ENCODE results near the gene PRH2.
A peak's percentile ranks its signal among the peaks of the same experiment; 100 is the strongest.

PRH2 gene

DNA sequence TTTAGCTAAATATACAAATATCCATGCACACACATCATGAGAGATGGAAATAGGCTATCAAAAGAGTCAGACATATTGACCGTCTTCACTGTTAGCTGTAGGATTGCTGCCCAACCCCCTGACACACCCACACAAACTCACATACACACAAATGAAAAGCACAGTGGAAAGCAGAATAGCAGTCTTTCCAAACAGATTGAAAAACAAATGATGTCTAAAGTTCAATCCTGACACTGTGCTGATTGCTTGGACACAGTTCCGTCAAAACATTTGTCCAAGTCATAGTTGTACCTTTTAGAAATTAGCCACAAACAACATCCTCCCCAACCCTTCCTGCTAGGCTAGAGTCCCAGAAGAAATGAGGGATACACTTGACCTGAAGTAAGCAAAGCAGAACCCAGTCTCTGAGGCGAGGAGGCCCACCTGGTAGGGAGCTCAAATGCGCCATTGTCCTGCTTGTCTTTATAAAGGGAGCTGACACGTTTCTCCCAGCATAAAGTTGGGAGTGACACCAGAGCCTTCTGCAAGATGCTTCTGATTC lies at the start of gene PRH2:
Gene PRH2, plus strand, starts transcription at position 491 of the 541 bp plus-strand sequence. Its CDS starts 38 bp downstream, at position 529.
- FAIRE-seq: no peak

DNA sequence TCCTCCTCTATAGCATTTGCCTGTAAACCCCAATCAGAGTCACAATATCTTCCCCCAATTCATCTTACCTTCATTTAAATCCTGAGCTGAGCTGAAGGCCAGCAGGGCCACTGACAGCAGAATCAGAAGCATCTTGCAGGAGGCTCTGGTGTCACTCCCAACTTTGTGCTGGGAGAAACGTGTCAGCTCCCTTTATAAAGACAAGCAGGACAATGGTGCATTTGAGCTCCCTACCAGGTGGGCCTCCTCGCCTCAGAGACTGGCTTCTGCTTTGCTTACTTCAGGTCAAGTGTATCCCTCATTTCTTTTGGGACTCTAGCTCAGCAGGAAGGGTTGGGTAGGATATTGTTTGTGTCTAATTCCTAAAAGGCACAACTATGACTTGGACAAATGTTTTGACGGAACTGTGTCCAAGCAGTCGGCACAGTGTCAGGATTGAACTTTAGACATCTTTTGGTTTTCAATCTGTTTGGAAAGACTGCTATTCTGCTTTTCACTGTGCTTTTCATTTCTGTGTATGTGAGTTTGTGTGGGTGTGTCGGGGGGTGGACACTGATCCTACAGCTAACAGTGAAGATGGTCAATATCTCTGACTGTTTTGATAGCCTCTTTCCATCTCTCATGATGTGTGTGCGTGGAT lies 44.8 kb upstream of the PRH2 start, which contains the start of gene PRH1:
Gene PRH1, minus strand, starts transcription at position 170 of the 640 bp plus-strand sequence. Its CDS starts 38 bp downstream, at position 132.
- no peak for FAIRE-seq

More for the DNA sequence above, at the start of gene PRH2:
- DNase-seq (ENCODE audit: insufficient read length, low spot score): no peak

DNA sequence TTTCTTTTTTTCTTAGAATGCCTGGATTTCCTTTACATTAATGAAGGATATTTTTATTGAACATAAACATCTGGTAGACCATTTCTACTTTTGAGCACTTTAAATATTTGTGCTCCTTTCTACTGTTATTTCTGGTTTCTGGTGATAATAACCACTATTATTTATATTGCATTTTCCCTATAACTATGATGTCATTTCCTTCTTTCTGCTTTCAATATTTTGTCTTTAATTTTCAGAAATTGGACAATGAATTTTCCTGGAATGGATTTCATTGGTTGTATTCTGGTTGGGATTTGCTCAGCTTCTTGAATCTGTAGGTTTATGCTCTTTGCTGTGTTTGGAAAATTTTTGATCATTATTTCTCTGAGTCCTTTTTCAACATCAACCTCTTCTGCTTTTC lies 39.8 kb upstream of the PRH2 start:
- DNase-seq (ENCODE audit: insufficient read length, low spot score): no peak
- no peak for FAIRE-seq

More for the DNA sequence above, 44.8 kb upstream of the PRH2 start, which contains the start of gene PRH1:
- DNase-seq (ENCODE audit: insufficient read length, low spot score): no peak

DNA sequence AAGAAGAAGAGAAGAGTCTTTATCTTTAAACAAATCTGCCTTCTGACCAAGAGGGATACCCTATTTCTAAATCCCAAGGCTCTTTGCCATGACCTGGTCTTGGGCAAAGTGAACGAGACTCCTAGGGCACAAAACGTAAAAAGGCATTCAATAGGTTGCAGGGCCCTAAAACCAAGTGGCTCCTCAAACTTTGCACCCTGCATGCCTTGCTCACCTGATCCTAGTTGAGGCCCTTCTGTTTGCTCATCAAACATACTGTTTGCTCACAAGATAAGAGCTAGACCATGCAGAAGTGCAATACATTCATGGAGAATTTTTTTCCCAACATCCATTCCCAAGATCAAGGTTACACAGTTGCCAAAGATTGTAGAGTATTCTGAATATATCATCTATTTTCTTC lies 37.1 kb upstream of the PRH2 start:
- FAIRE-seq: no peak
- DNase-seq (ENCODE audit: insufficient read length, low spot score): no peak

DNA sequence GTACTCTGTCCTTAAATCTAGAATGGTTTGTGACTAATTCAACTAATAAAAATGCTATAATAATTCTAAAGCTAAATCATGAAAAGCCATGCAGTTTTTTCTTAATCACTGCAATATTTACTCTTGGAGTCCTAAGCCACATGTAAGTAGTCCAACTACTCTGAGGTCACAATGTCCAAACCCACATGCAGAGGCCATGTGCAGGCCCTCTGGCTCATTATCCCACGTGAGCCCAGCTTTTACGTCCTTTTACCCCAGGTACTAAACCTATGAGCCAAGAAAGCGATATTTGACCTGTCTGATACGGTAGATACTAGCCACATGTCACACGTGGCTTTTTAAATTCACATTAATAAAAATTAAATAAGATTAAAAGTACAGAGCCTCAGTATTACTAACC lies 32.2 kb upstream of the PRH2 start:
- no peak for DNase-seq (ENCODE audit: insufficient read length, low spot score)
- FAIRE-seq: no peak

DNA sequence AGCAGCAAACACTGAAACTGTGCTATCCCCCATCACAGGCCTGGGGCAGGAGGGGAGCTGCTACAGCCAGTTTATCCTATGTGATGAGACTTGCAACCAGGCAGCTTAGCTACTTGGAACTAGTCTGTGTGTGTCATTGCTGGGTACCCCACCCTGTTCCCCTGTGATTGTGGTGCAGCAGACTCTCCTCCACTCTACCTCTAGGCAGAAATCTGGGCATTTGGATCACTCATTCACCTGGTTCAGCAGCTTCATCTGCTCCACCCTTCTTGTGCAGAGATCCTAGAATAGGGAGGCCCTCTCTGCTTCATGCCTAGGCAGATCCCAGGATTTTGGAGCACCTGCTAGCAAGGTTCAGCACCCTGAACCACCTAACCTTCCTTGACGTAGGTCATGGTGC lies 28.5 kb upstream of the PRH2 start:
- FAIRE-seq: no peak
- DNase-seq (ENCODE audit: insufficient read length, low spot score): no peak

DNA sequence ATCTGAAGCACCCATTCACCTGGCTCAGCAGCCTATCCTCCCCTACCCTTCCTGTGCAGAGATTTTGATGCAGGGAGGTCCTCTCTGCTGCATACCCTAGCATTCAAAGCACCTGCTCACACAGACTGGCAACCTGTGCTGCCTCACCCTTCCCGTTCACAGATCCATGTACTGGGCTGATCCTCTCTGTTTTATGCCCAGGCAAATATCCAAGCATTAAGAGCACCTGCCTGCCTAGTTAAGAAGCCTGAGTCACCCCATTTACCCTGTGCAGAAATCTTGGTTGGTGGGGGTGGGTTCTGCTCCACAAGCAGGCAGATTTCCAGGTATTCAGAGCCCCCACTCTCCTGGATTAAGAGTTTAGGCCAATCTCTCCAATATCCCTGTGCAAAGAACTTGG lies 28.1 kb upstream of the PRH2 start:
- DNase-seq (ENCODE audit: insufficient read length, low spot score) (no peak), FAIRE-seq (no peak)

DNA sequence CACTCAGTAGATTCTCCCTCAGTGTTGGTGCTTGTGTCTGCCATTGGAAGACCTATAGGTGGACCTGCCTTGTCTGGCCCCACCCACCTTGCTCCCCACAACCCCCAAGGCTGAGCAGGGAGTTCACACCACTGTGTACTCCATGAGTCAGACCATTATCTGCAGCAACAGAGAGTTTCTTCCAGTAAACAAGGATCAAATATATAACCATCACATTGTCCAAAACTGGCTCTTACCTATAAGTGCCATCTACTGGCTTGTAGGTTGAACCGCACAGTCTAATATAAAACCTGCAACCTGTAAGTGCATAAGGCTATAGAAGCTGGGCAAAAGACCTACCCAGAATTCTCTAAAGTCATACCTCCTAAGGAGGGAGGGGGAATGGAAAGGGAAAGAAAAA lies 27.6 kb upstream of the PRH2 start:
- FAIRE-seq (no peak), DNase-seq (ENCODE audit: insufficient read length, low spot score) (no peak)

DNA sequence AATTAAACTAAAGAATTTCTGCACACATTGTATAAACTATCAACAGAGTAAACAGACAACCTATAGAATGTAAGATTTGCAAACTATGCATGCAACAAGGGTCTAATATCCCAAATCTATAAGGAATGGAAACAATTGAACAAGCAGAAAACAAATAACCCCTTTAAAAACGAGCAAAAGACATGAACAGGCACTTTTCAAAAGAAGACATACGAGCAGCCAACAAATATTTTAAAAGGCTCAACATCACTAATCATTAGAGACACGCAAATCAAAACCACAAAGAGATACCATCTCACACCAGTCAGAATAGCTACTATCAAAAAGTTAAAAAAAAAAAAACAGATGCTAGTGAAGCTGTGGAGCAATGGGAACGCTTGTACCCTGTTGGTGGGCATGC lies 24.4 kb upstream of the PRH2 start:
- DNase-seq (ENCODE audit: insufficient read length, low spot score) (no peak), FAIRE-seq (no peak)

DNA sequence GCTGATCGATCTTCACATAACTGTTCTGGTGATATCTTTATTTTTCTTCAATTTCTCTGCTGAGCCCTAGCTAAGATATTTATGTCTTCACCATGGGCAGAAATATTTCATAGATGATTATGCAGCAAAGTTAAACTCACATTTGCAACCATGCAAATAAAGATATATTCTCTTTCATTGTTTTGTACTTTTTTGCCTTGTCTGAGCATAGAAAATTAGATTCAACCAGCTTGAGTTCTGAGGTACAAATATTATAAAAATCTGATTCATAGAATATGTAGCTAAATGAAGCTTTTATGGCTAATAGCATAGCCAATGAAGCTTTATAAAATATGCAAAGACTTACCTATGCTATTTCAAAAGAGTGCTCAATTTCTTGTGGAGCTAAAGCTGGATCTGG lies 19.6 kb upstream of the PRH2 start, which contains the start of gene TAS2R13:
Gene TAS2R13, minus strand, starts transcription at position 101 of the 400 bp plus-strand sequence. CDS start 264 bp downstream, outside the sequence.
- DNase-seq (ENCODE audit: insufficient read length, low spot score) (no peak), FAIRE-seq (no peak)

DNA sequence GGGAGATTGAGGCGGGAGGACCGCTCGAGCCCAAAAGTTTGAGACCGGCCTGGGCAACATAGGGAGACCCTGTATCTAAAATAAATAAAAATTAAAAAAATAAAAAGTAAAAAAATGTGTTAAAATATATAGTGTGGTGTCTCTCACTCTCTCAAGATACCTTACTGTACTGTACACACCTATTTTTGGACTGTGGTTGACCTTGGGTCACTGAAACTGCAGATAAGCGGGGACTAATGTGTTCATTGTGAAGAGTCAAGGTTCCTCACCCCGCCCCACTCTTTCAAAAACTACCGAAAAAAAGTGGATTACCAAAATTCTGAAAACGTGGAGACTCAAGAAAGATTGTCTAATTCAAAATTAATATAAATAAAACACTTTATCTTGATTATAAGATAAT lies 18.7 kb upstream of the PRH2 start:
- no peak for FAIRE-seq
- no peak for DNase-seq (ENCODE audit: insufficient read length, low spot score)

DNA sequence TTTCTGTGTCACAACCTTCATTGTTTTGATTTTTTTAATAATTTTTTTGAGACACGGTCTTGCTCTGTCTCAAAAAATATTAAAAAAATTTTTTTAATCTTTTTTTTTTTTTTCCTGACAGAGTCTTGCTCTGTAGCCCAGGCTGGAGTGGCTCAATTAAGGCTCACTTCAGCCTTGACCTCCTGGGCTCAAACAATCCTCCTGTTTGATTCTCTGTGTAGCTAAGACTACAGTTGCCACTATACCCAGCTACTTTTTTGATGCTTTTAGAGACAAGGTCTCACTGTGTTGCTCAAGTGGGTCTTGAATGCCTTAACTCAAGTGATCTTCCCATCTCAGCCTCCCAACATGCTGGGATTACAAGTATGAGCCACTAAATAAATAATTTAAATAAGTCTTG lies 9.2 kb upstream of the PRH2 start:
- DNase-seq (ENCODE audit: insufficient read length, low spot score) (no peak), FAIRE-seq (no peak)

DNA sequence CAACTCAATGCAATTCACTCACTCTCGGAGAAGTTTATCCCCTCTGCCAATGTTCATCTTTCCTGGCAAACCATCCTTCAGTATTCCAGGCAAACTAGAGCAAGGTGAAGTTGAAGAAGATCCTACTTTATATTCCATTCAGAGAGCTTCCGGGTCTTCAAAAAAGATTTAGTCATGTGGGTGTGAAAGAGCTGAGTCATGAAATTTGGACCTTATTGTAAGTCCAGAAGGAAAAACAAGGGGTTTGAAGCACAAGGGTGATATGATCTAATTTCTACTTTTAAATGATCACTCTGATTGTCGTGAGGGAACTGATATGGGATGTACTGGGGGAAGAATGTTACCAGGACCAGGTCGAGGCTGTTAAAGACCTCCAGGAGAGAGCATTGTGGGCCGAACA lies 2.8 kb upstream of the PRH2 start:
- DNase-seq (ENCODE audit: insufficient read length, low spot score): no peak

DNA sequence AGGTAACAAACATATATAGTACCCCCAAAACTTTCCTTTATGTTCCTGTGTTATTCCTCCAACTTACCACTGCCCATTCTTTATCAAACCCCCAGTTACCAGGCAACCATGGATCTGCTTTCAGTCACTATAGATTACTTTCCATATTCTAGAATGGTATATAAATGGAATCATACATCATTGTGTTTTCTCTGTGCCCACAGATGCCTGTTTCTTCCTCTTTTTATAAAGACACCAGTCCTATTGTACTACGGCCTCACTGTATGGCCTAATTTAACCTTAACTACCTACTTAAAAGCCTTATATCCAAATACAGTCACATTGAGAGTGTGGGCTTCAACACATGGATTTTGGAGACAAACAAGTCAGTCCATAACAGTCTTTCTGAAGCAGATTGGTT lies 7.5 kb downstream of the PRH2 start:
- DNase-seq (ENCODE audit: insufficient read length, low spot score) (no peak), FAIRE-seq (no peak)

More for the DNA sequence above, 2.8 kb upstream of the PRH2 start:
- FAIRE-seq: no peak

DNA sequence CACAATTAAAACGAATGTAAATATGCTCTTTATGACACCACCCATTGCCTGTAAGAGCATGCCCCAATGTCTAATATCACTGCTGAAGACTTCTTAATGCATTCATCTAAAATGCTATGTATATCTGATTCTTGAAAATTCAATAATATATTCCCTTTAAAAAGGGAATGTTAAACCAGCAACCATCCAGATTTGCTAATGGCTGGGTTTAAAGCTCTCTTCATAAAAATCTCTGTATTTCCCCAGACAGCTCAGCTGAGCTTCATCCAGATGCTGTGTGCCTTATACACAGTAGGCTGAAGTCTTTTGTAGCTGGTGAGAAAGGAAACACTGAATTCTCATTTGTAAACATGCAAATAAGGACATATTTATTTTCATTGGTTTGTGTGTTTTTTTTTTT lies 10.1 kb downstream of the PRH2 start, which contains the start of gene TAS2R14:
Gene TAS2R14, minus strand, starts transcription at position 101 of the 400 bp plus-strand sequence. Its CDS starts 56 bp downstream, at position 45.
- FAIRE-seq: no peak
- no peak for DNase-seq (ENCODE audit: insufficient read length, low spot score)

DNA sequence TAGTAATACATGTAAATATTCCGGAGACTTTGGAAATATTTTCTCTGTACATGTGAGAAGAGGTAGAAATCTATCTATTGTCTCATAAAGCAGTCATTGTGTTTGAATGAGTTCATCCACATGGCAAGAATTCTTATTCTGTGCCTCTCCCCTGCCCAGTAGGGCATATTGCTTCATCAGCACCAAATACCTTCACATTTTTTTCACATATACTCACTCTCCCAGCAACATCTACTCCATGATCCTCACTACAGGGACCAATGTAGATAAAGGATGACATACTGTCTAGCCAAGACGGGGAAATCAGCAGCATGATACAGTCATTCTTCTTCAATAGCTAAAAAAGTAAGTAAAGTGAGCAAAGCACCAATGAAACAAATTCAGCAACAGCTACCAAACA lies 11.4 kb downstream of the PRH2 start:
- peak; percentile 17 for DNase-seq (ENCODE audit: insufficient read length, low spot score)

DNA sequence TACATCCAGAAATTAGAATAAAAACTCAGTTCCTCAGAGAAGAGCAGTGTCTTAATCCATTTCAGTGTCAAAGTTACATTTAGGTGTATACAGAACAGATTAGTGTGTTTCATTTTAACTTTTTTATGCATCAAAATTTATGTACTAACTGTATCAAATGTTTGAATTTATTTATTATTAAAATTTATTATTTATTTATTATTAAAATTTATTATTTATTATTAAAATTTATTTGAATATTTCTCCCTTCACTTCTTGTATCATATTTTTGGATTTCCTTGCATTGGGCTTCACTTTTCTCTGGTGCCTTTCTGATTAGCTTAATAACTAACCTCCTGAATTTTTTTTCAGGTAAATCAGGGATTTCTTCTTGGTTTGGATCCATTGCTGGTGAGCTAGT lies 12.3 kb downstream of the PRH2 start:
- no peak for FAIRE-seq
- no peak for DNase-seq (ENCODE audit: insufficient read length, low spot score)

More for the DNA sequence above, 11.4 kb downstream of the PRH2 start:
- FAIRE-seq: peak; percentile 23

DNA sequence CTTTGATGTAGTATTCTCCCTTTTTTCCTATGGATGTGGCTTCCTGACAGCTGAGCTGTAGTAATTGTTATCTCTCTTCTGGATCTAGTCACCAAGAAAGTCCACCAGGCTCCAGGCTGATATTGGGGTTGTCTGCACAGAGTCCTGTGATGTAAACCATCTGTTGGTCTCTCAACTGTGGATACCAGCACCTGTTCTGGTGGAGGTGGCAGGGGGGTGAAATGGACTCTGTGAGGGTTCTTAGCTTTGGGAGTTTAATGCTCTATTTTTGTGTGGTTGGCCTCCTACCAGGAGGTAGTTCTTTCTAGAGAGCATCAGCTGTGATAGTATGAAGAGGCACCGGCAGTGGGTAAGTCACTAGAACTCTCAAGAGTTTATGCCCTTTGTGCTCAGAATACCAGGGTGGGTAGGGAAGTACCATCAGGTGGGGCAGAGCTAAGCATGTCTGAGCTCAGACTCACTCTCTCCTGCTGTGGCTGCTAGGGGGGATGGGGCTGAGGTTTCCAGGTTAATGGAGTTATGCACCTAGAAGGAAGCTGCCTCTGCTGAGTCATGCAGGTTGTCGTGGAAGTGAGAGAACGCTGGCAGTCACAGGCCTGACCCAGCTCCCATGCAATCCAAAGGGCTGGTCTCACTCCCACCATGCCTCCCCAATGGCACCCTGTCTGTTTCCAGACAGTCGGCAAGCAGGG lies 13.0 kb downstream of the PRH2 start:
- DNase-seq (ENCODE audit: insufficient read length, low spot score) (no peak), FAIRE-seq (no peak)

DNA sequence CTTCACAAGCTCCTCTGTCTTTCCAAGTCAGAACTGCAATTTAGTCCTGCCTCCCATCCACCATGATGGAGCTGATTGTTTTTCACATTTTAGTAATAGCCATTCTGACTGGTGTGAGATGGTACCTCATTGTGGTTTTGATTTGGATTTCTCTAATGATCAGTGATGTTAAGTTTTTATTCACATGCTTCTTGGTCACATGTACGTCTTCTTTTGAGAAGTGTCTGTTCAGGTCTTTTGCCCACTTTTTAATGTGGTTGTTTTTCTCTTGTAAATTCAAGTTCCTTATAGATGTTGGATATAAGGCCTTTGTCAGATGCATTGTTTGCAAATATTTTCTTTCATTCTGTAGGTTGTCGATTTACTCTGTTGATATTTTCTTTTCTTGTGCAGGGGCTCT lies 14.1 kb downstream of the PRH2 start:
- no peak for DNase-seq (ENCODE audit: insufficient read length, low spot score)
- no peak for FAIRE-seq

DNA sequence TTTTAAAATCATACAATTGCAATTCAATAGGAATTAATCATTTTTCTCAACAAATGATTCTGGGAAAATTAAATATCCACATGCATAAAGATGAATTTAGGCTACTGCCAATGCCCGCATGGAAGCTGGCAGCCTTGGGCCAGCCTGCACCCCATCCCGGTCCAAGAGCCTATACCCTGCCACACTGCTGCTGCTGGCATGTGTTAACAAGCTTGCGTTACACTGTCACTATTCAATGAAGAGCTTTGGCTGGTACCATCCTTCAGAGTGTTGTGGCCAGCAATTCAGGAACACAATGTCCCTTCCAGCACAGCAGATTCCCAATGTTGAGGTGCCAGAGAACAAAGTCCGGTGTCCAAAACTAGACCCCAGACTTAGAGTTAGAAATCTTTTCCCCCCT lies 23.6 kb downstream of the PRH2 start:
- no peak for FAIRE-seq

DNA sequence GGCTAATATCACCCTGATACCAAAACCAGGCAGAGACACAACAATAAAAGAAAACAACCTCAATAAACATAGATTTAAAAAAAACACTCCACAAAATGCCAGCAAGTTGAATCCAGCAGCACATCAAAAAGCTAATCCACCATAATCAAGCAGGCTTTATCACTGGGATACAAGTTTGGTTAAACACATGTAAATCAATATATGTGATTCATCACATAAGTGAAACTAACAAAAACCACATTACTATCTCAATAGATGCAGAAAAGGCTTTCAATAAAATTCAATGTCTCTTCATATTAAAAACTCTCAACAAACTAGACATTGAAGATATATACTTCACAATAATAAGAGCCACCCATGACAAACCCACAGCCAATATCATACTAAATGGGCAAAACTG lies 27.0 kb downstream of the PRH2 start:
- FAIRE-seq (no peak), DNase-seq (ENCODE audit: insufficient read length, low spot score) (no peak)

More for the DNA sequence above, 23.6 kb downstream of the PRH2 start:
- DNase-seq (ENCODE audit: insufficient read length, low spot score): no peak

DNA sequence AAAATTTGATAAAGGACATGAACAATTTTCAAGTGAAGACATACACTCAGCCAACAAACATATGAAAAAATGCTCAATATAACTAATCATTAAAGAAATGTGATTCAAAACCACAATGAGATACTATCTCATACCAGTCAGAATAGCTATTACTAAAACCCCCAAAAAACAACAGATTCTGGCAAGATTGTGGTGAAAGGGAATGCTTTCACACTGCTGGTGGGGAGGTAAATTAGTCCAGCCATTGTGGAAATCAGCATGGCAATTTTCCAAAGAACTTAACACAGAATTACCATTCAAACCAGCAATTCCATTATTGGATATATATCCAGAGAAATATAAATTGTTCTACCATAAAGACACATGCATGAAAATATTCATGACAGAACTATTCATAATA lies 28.7 kb downstream of the PRH2 start:
- no peak for DNase-seq (ENCODE audit: insufficient read length, low spot score)
- FAIRE-seq: no peak

Measured in HTR-8/SVneo (cell line).